T-helper 2 cell treated with Interferon-gamma antibody and Interleukin-4, amounts not matched to agents 5 μg/mL and 100 μg/mL, for 36 hours (primary cell): ENCODE measurements around the gene MSX1.

Experiments
- DNase-seq: peaks from one replicate; pipeline ENCODE4 v3.0.0; 2021; ENCODE audit warnings: low spot score
- H3K27ac Mint-ChIP-seq: one replicate; pipeline ENCODE4 v1.8.0; 2021; ENCODE audit warnings: mild to moderate bottlenecking, mixed read lengths
- H3K27me3 Mint-ChIP-seq: one replicate; pipeline ENCODE4 v1.8.0; 2021; ENCODE audit warnings: low read depth, mixed read lengths
- H3K36me3 Mint-ChIP-seq: one replicate; pipeline ENCODE4 v1.8.0; 2021; ENCODE audit warnings: low read depth, mixed read lengths
- H3K4me1 Mint-ChIP-seq: one replicate; pipeline ENCODE4 v1.8.0; 2021; ENCODE audit warnings: low read depth, mixed read lengths
- H3K4me3 Mint-ChIP-seq: one replicate; pipeline ENCODE4 v1.8.0; 2022; ENCODE audit warnings: mild to moderate bottlenecking, moderate library complexity, mixed read lengths
- H3K9me3 Mint-ChIP-seq: one replicate; pipeline ENCODE4 v1.8.0; 2021; ENCODE audit warnings: mixed read lengths

MSX1 gene

GRCh38 chr4:4866866-4867374 is 7.5 kb downstream of the MSX1 start:
- Mint-ChIP-seq H3K36me3 (peaks cover 4% of the 10 kb centered on the region), H3K27ac (no peak overlapping the region), H3K9me3 (no peaks in the 10 kb centered on the region), H3K4me3 (no peak overlapping the region), H3K4me1 (peaks cover 3% of the 10 kb centered on the region), H3K27me3 (peaks cover 76% of the 10 kb centered on the region)
- DNase-seq, result no peak

DNA sequence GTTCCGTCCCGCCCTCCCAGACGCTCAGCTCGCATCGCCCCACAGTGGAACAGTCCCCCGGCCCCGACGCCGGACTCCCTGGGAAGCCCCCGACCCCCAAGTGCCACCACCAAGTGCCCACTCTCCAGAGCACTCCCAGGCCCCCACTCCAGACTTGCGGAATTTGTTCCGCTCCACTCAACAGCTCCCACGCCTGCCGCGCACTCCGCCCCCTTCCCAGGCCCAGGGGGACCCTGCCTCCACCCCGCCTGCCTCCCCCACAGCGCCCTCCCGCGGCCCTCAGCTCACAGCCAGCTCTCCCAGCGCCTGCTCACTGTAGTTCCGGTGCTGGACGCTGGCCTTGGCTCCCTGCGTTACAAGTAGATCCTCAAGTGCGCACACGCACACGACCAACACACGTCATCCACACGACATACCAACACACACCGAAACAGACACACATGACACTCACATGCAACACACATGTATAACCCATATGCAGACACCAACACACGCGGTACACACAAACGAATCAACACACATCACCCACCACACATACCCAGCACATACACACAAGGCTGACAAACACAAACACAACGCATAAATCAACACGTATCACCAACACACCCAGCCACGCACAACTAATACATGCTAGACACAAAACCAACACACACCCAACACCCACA is 8.0 kb downstream of the MSX1 start:
- Mint-ChIP-seq H3K27ac (no peak overlapping the region), H3K27me3 (peaks cover 75% of the 10 kb centered on the region), H3K4me1 (peaks cover 3% of the 10 kb centered on the region), H3K36me3 (peaks cover 4% of the 10 kb centered on the region), H3K4me3 (no peak overlapping the region), H3K9me3 (no peaks in the 10 kb centered on the region)
- no peak for DNase-seq

GRCh38 chr4:4868040-4868757 is 8.7 kb downstream of the MSX1 start:
- no peak overlapping the region for H3K4me3 Mint-ChIP-seq
- H3K4me1 Mint-ChIP-seq, result peaks cover 3% of the 10 kb centered on the region
- DNase-seq, result no peak
- no peak overlapping the region for H3K27ac Mint-ChIP-seq
- H3K9me3 Mint-ChIP-seq, result no peaks in the 10 kb centered on the region
- H3K36me3 Mint-ChIP-seq, result peaks cover 4% of the 10 kb centered on the region
- H3K27me3 Mint-ChIP-seq, result peaks cover 73% of the 10 kb centered on the region

DNA sequence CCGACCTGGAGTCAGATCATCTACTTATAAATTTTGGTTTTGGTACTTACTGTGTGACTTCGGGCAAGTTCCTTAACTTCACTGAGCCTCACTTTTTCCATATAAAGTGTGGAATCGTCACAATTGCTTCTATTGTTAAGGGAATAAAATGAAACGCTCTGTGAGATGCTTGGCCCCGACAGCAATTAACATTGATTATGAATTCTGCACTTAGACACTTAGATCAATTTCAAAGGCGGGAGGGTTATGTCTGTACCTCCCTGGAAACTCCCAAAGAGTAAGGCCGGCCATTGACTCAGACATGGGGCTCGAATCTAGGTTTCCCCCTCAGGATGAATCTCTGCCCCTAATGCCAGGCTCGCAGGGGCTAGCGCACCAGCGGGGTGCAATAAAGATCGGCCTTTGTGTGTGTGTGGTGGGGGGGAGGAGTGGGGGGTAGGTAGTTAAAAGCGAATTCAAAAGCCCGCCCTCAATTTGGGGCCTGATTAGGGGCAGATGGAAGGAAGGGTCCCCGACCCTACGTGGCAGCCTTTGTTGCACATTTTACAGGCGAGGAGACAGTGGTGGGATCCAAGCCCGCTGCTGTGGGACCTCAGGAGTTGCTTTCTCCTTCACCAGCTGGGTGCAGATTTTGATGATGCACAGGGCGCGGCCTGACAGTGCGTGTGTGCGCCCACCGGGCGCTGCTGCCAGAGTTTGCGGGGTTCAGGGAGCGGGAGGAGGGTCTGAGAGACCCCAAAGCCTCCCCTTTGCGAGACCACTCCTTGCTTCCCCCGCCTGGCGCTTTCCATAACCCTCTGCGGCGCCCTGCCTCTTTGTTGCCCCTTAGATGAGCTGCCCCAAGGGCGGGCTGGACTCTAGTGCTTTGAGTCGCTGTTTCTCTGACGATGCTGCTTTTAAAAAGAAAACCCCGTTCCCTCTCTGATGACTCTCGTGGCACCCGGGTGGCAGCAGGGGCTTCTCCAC is 9.6 kb downstream of the MSX1 start:
- H3K36me3 Mint-ChIP-seq, result peaks cover 4% of the 10 kb centered on the region
- no peak overlapping the region for H3K4me3 Mint-ChIP-seq
- H3K27me3 Mint-ChIP-seq, result peaks cover 72% of the 10 kb centered on the region
- DNase-seq, result no peak
- H3K9me3 Mint-ChIP-seq, result no peaks in the 10 kb centered on the region
- no peak overlapping the region for H3K27ac Mint-ChIP-seq
- H3K4me1 Mint-ChIP-seq, result peaks cover 3% of the 10 kb centered on the region

GRCh38 chr4:4869731-4870571 is 10.5 kb downstream of the MSX1 start:
- Mint-ChIP-seq H3K27me3 (peaks cover 71% of the 10 kb centered on the region), H3K27ac (no peak overlapping the region), H3K9me3 (no peaks in the 10 kb centered on the region), H3K36me3 (peaks cover 4% of the 10 kb centered on the region), H3K4me3 (no peak overlapping the region), H3K4me1 (peaks cover 3% of the 10 kb centered on the region)
- DNase-seq, result no peak

- H3K36me3 Mint-ChIP-seq, result peaks cover 1% of the 10 kb centered on the region
- DNase-seq, result no peak
- no peak overlapping the region for H3K27ac Mint-ChIP-seq
- no peak overlapping the region for H3K4me3 Mint-ChIP-seq
- H3K4me1 Mint-ChIP-seq, result peaks cover 3% of the 10 kb centered on the region
- no peaks in the 10 kb centered on the region for H3K9me3 Mint-ChIP-seq
- peaks cover 63% of the 10 kb centered on the region for H3K27me3 Mint-ChIP-seq
Measured at GRCh38 chr4:4870576-4871241, 11.2 kb downstream of the MSX1 start.

GRCh38 chr4:4871242-4871572 is 11.7 kb downstream of the MSX1 start:
- Mint-ChIP-seq H3K4me1 (peaks cover 3% of the 10 kb centered on the region), H3K27ac (no peak overlapping the region), H3K27me3 (peaks cover 60% of the 10 kb centered on the region), H3K36me3 (peaks cover 1% of the 10 kb centered on the region), H3K4me3 (no peak overlapping the region), H3K9me3 (no peaks in the 10 kb centered on the region)
- DNase-seq, result no peak

DNA sequence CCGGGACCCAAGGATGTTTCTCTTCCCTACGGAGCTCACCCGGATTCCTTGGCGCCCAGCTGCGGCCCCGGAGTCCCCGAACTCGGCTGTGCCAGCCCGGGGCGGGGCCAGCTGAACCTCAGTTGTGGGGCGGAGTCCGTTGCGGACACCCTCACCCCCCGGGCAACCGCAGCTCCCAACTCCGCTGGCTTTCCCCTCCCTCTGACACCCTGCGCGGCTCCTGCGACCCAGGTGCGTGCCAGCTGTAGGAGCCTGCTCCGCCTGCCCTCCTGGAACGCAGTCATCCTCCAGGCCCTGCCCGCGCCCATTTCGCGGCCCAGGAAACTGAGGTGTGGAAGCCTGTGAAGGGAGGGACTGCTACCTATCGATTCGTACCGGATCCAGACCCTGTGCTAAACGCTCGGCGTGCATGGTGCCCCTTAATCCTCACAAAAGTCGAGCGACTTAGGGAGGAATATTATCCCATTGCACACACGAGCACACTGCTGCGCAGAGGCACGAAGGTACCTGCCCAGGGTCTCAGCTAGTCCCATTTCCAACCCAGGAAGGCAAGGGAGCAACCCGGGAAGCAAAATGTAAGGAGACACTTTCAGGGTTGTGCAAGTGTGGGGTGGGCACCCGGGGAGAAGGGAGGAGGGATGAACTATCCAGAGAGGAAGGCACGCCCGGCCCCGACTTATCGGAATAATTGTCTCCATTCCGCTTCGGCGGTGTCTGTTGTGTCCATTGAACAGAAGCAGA is 12.3 kb downstream of the MSX1 start:
- H3K36me3 Mint-ChIP-seq, result peaks cover 1% of the 10 kb centered on the region
- no peaks in the 10 kb centered on the region for H3K4me1 Mint-ChIP-seq
- DNase-seq, result no peak
- no peaks in the 10 kb centered on the region for H3K9me3 Mint-ChIP-seq
- H3K27ac Mint-ChIP-seq, result no peak overlapping the region
- H3K27me3 Mint-ChIP-seq, result peaks cover 54% of the 10 kb centered on the region
- H3K4me3 Mint-ChIP-seq, result no peak overlapping the region

DNA sequence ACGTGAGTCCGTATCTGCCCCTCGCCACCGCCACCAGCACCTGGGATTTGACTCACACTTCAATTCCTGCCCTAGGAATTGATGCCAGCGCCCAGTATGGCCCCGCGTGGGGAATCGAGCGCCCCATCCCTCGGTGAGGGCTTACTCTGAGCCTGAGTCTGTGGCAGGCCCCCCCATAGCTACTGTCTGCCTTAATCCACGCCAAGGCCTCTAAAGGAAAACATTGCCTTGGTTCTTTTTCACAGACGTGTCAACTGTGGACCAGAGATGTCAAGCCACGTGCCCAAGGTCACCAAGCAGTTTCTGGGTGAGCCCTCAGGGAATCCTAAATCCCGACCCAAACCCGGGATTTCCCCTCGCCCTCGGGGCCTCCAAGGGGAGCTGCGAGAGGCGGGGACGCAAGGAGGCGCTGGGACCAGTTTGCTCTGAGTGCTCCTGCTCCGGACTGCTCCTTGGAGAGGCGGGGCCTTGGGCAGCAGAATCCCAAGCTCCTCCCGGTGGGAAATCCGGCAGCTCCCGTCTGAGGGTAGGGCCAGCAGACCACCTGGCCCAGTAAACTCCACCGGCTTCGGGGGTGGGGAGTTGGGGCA is 12.9 kb downstream of the MSX1 start:
- Mint-ChIP-seq H3K4me3 (no peak overlapping the region), H3K27ac (no peak overlapping the region), H3K9me3 (no peaks in the 10 kb centered on the region), H3K27me3 (peaks cover 54% of the 10 kb centered on the region), H3K36me3 (peaks cover 1% of the 10 kb centered on the region), H3K4me1 (no peaks in the 10 kb centered on the region)
- DNase-seq, result no peak

GRCh38 chr4:4873203-4873602 is 13.7 kb downstream of the MSX1 start:
- Mint-ChIP-seq H3K27me3 (peaks cover 54% of the 10 kb centered on the region), H3K4me1 (no peaks in the 10 kb centered on the region), H3K4me3 (no peak overlapping the region), H3K27ac (no peak overlapping the region), H3K36me3 (peaks cover 1% of the 10 kb centered on the region), H3K9me3 (no peaks in the 10 kb centered on the region)
- DNase-seq, result no peak

DNA sequence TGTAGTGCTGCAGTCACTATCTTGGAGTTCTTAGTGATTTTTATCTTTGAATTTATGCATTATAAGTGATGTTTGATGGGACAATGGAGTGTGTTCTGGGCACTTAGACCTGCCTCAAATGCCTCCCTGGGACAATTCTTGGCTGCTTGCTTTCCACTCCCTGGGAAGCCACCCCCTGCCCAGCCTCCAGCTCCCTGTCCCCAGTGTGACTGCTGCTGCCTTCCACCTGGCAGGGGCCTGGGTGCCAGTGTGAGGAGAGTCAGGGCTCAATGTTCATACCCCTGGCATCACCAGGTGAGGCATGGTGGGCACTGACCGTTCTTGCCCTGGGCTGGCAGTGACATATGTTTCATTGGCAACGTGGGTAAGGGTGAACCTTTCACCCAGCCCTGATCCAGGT is 14.8 kb downstream of the MSX1 start:
- DNase-seq, result no peak
- no peak overlapping the region for H3K4me3 Mint-ChIP-seq
- no peaks in the 10 kb centered on the region for H3K9me3 Mint-ChIP-seq
- no peaks in the 10 kb centered on the region for H3K4me1 Mint-ChIP-seq
- peaks cover 1% of the 10 kb centered on the region for H3K36me3 Mint-ChIP-seq
- peaks cover 45% of the 10 kb centered on the region for H3K27me3 Mint-ChIP-seq
- no peak overlapping the region for H3K27ac Mint-ChIP-seq

DNA sequence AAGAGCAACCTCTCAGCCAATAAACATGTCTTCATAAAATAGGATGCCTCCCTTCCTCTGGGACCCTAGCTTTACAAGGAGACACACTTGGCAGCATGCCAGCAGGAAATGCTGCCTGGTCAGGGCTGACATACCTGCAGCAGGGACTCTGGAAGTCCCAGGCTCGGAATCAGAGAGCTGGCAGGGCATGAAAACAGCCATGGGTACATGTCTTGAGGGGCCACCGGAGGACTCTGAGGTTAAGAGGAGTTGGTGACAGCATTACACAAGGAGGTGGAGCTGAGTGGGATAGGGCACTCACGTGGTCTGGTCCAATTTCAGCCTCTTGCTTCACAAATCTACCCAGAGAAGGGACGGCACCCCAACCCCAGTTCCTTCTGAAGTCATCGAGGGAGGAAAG is 15.7 kb downstream of the MSX1 start:
- Mint-ChIP-seq H3K9me3 (no peaks in the 10 kb centered on the region), H3K4me1 (no peaks in the 10 kb centered on the region), H3K27me3 (peaks cover 37% of the 10 kb centered on the region), H3K4me3 (no peak overlapping the region), H3K36me3 (no peaks in the 10 kb centered on the region), H3K27ac (no peak overlapping the region)
- no peak for DNase-seq
